NCI-H146 treated with DMSO at 0.1 percent for 48 hours (cell line): Measurements from ENCODE around the gene MACF1.
"Not testable (repeated sequence)": the region's sequence is repeated elsewhere in the genome, so short reads cannot be mapped to it uniquely, and the experiment has no call there.

Source experiments
- DNase-seq: peaks from one replicate; lab custom pipeline; 2025; ENCODE audit not compliant: unreplicated experiment; lab: John Stamatoyannopoulos, UW

Gene MACF1

GRCh38 chr1:39508857-39509305, 304.4 kb downstream of the MACF1 start:
- DNase-seq, result no peak

- no peak for DNase-seq
Observed at GRCh38 chr1:39509360-39510009, 305.0 kb downstream of the MACF1 start.

GRCh38 chr1:39510570-39511186, 306.2 kb downstream of the MACF1 start:
- not testable (repeated sequence) for DNase-seq

- DNase-seq, result not testable (repeated sequence)
Observed at GRCh38 chr1:39511477-39511876, 307.0 kb downstream of the MACF1 start.

GRCh38 chr1:39512234-39512847, 307.8 kb downstream of the MACF1 start:
- not testable (repeated sequence) for DNase-seq

GRCh38 chr1:39514710-39515124, 310.2 kb downstream of the MACF1 start:
- DNase-seq, result not testable (repeated sequence)

- DNase-seq, result not testable (repeated sequence)
Observed at GRCh38 chr1:39515131-39516086, 310.9 kb downstream of the MACF1 start.

- not testable (repeated sequence) for DNase-seq
Observed at GRCh38 chr1:39516841-39517240, 312.3 kb downstream of the MACF1 start.

GRCh38 chr1:39517936-39518335, 313.4 kb downstream of the MACF1 start:
- DNase-seq, result not testable (repeated sequence)

GRCh38 chr1:39519376-39519775, 314.9 kb downstream of the MACF1 start:
- not testable (repeated sequence) for DNase-seq

GRCh38 chr1:39522221-39522620, 317.7 kb downstream of the MACF1 start:
- DNase-seq, result not testable (repeated sequence)

- DNase-seq, result no peak
Observed at GRCh38 chr1:39522661-39523567, 318.4 kb downstream of the MACF1 start.

- DNase-seq, result no peak
Observed at GRCh38 chr1:39524171-39524570, 319.7 kb downstream of the MACF1 start.

- no peak for DNase-seq
Observed at GRCh38 chr1:39524591-39525365, 320.3 kb downstream of the MACF1 start.

GRCh38 chr1:39525366-39526165, 321.1 kb downstream of the MACF1 start:
- no peak for DNase-seq

GRCh38 chr1:39526466-39527189, 322.1 kb downstream of the MACF1 start:
- no peak for DNase-seq

- DNase-seq, result not testable (repeated sequence)
Observed at GRCh38 chr1:39527190-39527579, 322.7 kb downstream of the MACF1 start.

GRCh38 chr1:39528082-39528481, 323.6 kb downstream of the MACF1 start:
- no peak for DNase-seq
